ENCODE measurements around the gene DSCAM. TPM values are rescaled to one million over a fixed set of nuclear protein-coding genes. Genes with fewer than 3 reads are reported as not detected.
"Not testable (repeated sequence)": the region's sequence is repeated elsewhere in the genome, so short reads cannot be mapped to it uniquely, and the experiment has no call there.

The DSCAM gene
- total RNA-seq, 1 experiment from 2014 or later: 0.33 TPM

DNA sequence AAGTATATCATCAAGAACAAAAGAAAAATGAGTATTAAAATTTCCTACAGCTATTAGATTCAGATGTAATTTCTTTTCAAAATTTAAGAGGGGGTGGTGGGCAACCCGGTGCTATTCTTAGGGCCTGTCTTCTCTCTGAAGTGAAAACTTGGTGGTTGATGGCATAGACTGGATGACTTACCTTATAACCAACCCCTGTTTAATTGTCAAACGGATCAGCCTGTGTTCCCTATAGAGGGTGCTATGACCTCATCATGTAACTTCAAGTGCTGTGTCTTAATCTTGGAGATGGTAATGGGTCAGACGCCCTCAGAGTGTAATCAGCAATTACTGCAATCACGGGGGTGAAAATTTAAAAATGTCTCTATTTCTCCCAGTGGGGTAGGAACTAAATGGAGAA lies 803.5 kb downstream of the DSCAM start:
- Mint-ChIP-seq H3K36me3 (ENCODE audit: insufficient read depth, unreplicated experiment) (no peaks in the 10 kb centered on the region), H3K27me3 (ENCODE audit: insufficient read depth, unreplicated experiment) (no peaks in the 10 kb centered on the region), H3K4me3 (ENCODE audit: unreplicated experiment) (no peak overlapping the region), H3K27ac (ENCODE audit: low read depth, unreplicated experiment) (no peak overlapping the region), H3K9me3 (ENCODE audit: unreplicated experiment) (peaks cover 14% of the 10 kb centered on the region), H3K4me1 (ENCODE audit: insufficient read depth, unreplicated experiment) (no peaks in the 10 kb centered on the region)
- ChIA-PET POLR2A (no interaction called here), CTCF (interaction anchor here (0.6 to 1.5 kb wide), 2 partner anchors 77 to 181 kb away, joined by 3 to 5 read pairs; no protein-coding TSS in a partner anchor)
- DNase-seq (ENCODE audit: unreplicated experiment): no peak
- intact Hi-C loops (cut with micrococcal nuclease): no loop called here
- BruUV-seq (replicated peaks): no TSS peak
- TF ChIP-seq, protein P1, sequence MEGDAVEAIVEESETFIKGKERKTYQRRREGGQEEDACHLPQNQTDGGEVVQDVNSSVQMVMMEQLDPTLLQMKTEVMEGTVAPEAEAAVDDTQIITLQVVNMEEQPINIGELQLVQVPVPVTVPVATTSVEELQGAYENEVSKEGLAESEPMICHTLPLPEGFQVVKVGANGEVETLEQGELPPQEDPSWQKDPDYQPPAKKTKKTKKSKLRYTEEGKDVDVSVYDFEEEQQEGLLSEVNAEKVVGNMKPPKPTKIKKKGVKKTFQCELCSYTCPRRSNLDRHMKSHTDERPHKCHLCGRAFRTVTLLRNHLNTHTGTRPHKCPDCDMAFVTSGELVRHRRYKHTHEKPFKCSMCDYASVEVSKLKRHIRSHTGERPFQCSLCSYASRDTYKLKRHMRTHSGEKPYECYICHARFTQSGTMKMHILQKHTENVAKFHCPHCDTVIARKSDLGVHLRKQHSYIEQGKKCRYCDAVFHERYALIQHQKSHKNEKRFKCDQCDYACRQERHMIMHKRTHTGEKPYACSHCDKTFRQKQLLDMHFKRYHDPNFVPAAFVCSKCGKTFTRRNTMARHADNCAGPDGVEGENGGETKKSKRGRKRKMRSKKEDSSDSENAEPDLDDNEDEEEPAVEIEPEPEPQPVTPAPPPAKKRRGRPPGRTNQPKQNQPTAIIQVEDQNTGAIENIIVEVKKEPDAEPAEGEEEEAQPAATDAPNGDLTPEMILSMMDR (IDR thresholded peaks at IDR 0.05; ENCODE audit: unreplicated experiment): no peak

DNA sequence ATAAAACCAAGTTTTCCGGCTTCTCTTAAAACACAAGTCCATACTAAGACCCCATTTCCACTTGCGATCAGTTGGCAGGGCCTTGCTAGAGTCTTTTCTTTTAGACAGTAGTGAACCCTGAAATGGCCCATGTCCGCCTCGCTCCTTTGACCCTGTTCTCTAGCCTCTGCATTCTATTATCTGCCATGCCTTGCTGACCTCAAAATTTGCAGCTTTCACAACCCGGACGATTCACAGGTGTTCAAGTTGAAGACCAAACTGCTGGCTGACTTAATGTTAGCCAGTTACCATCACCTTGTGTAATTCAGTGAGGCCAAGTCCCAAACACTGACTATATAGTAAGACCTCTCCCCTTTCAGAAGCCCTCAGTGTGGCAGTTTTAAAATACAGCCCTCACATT lies 805.5 kb downstream of the DSCAM start:
- POLR2A ChIA-PET: interaction anchor here (0.7 kb wide), 1 partner anchor 12 kb away, joined by 3 read pairs; no protein-coding TSS in a partner anchor
- no peak overlapping the region for H3K4me3 Mint-ChIP-seq (ENCODE audit: unreplicated experiment)
- no peaks in the 10 kb centered on the region for H3K4me1 Mint-ChIP-seq (ENCODE audit: insufficient read depth, unreplicated experiment)
- H3K36me3 Mint-ChIP-seq (ENCODE audit: insufficient read depth, unreplicated experiment): no peaks in the 10 kb centered on the region
- no TSS peak for BruUV-seq (replicated peaks)
- peaks cover 14% of the 10 kb centered on the region for H3K9me3 Mint-ChIP-seq (ENCODE audit: unreplicated experiment)
- intact Hi-C loops (cut with micrococcal nuclease): no loop called here
- CTCF ChIA-PET: interaction anchor here (0.5 kb wide), 1 partner anchor 154 kb away, joined by 4 read pairs; no protein-coding TSS in a partner anchor
- H3K27me3 Mint-ChIP-seq (ENCODE audit: insufficient read depth, unreplicated experiment): no peaks in the 10 kb centered on the region
- DNase-seq (ENCODE audit: unreplicated experiment): no peak
- H3K27ac Mint-ChIP-seq (ENCODE audit: low read depth, unreplicated experiment): no peak overlapping the region
- TF ChIP-seq, protein P1 (IDR thresholded peaks at IDR 0.05; ENCODE audit: unreplicated experiment): no peak

DNA sequence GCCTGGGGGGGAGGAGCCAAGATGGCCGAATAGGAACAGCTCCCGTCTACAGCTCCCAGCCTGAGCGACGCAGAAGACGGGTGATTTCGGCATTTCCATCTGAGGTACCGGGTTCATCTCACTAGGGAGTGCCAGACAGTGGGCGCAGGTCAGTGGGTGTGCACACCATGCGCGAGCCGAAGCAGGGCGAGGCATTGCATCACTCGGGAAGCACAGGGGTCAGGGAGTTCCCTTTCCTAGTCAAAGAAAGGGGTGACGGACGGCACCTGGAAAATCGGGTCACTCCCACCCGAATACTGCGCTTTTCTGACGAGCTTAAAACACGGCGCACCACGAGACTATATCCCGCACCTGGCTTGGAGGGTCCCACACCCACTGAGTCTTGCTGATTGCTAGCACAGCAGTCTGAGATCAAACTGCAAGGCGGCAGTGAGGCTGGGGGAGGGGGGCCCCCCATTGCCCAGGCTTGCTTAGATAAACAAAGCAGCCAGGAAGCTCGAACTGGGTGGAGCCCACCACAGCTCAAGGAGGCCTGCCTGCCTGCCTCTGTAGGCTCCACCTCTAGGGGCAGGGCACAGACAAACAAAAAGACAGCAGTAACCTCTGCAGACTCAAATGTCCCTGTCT lies 813.7 kb downstream of the DSCAM start:
- H3K9me3 Mint-ChIP-seq (ENCODE audit: unreplicated experiment): peaks cover 28% of the 10 kb centered on the region
- H3K27ac Mint-ChIP-seq (ENCODE audit: low read depth, unreplicated experiment); POLR2A ChIA-PET; DNase-seq (ENCODE audit: unreplicated experiment); H3K27me3 Mint-ChIP-seq (ENCODE audit: insufficient read depth, unreplicated experiment); intact Hi-C loops (cut with micrococcal nuclease); H3K4me3 Mint-ChIP-seq (ENCODE audit: unreplicated experiment); H3K36me3 Mint-ChIP-seq (ENCODE audit: insufficient read depth, unreplicated experiment); BruUV-seq (replicated peaks); H3K4me1 Mint-ChIP-seq (ENCODE audit: insufficient read depth, unreplicated experiment): not testable (repeated sequence)
- CTCF ChIA-PET: interaction anchor here (0.6 kb wide), 1 partner anchor 77 kb away, joined by 3 read pairs; no protein-coding TSS in a partner anchor

DNA sequence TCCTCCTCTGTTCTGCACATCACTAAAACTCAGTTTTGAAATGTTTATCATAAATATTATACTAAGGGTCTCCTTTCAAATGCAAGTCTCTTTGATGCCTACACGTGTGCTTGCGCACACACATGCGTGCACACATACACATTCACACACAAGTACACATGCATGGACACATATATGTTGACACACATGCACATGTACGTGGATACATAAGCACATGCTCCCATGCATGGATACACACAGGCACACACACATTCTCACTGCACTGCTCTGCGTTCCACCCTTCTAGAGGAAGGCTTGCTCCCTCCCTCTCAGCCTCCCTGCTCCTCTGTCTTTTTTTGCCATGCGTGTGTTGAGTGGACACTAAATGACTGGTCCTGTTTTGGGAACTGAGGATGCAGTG lies 817.1 kb downstream of the DSCAM start:
- no TSS peak for BruUV-seq (replicated peaks)
- no peak for DNase-seq (ENCODE audit: unreplicated experiment)
- H3K4me3 Mint-ChIP-seq (ENCODE audit: unreplicated experiment): no peak overlapping the region
- ChIA-PET POLR2A (no interaction called here), CTCF (interaction anchor here (0.6 kb wide), 1 partner anchor 290 kb away, joined by 3 read pairs; no protein-coding TSS in a partner anchor)
- TF ChIP-seq, protein P1 (IDR thresholded peaks at IDR 0.05; ENCODE audit: unreplicated experiment): no peak
- H3K27ac Mint-ChIP-seq (ENCODE audit: low read depth, unreplicated experiment): no peak overlapping the region
- no peaks in the 10 kb centered on the region for H3K27me3 Mint-ChIP-seq (ENCODE audit: insufficient read depth, unreplicated experiment)
- no peaks in the 10 kb centered on the region for H3K4me1 Mint-ChIP-seq (ENCODE audit: insufficient read depth, unreplicated experiment)
- peaks cover 28% of the 10 kb centered on the region for H3K9me3 Mint-ChIP-seq (ENCODE audit: unreplicated experiment)
- no peaks in the 10 kb centered on the region for H3K36me3 Mint-ChIP-seq (ENCODE audit: insufficient read depth, unreplicated experiment)
- intact Hi-C loops (cut with micrococcal nuclease): no loop called here

DNA sequence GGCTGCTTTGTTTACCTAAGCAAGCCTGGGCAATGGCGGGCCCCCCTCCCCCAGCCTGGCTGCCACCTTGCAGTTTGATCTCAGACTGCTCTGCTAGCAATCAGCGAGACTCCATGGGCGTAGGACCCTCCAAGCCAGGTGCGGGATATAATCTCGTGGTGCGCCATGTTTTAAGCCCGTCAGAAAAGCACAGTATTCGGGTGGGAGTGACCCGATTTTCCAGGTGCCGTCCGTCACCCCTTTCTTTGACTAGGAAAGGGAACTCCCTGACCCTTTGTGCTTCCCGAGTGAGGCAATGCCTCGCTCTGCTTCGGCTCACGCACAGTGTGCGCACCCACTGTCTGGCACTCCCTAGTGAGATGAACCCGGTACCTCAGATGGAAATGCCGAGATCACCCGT lies 818.6 kb downstream of the DSCAM start:
- CTCF ChIA-PET; H3K36me3 Mint-ChIP-seq (ENCODE audit: insufficient read depth, unreplicated experiment); intact Hi-C loops (cut with micrococcal nuclease); H3K4me3 Mint-ChIP-seq (ENCODE audit: unreplicated experiment); H3K27me3 Mint-ChIP-seq (ENCODE audit: insufficient read depth, unreplicated experiment); H3K4me1 Mint-ChIP-seq (ENCODE audit: insufficient read depth, unreplicated experiment); H3K27ac Mint-ChIP-seq (ENCODE audit: low read depth, unreplicated experiment); POLR2A ChIA-PET; BruUV-seq (replicated peaks); DNase-seq (ENCODE audit: unreplicated experiment): not testable (repeated sequence)
- H3K9me3 Mint-ChIP-seq (ENCODE audit: unreplicated experiment): peaks cover 28% of the 10 kb centered on the region

Measured in MCF 10A (cell line).